K562 (cell line): Measurements from ENCODE around the gene NCKAP1. TPM values are rescaled to one million over a fixed set of nuclear protein-coding genes. Genes with fewer than 3 reads are reported as not detected.
A peak's percentile ranks its signal among the peaks of the same experiment; 100 is the strongest.

ENCODE experiments used
- AFF4 ChIP-seq: sonication (generic); formaldehyde crosslinking; IDR thresholded peaks from 2 replicates; pipeline ENCODE4 v1.8.0; 2023; ENCODE audit warnings: mild to moderate bottlenecking, missing genetic modification reagents
- ATF4 ChIP-seq: fragments of 450-650 bp; formaldehyde crosslinking; IDR thresholded peaks from 2 replicates; pipeline ENCODE4 v1.4.0; 2022; ENCODE audit warnings: mild to moderate bottlenecking, moderate library complexity
- DACH1 ChIP-seq: fragments of 450-650 bp; IDR thresholded peaks from 2 replicates; pipeline ENCODE4 v1.6.1; 2018; ENCODE audit not compliant: partially characterized antibody
- ELK1 ChIP-seq: sonication (generic); formaldehyde crosslinking; IDR thresholded peaks from 2 replicates; pipeline ENCODE4 v1.8.1; 2022; ENCODE audit warnings: missing genetic modification reagents
- FOXK2 ChIP-seq, 2 experiments: fragments of 450-650 bp; IDR thresholded peaks in 1 of 2; conservative IDR thresholded peaks in 1 of 2; 2 replicates each; pipeline ENCODE4 v1.6.1; 2016; ENCODE audit warnings: low read depth in 2 of 2, mild to moderate bottlenecking in 1 of 2
- FOXP4 ChIP-seq: sonication (generic); formaldehyde crosslinking; IDR thresholded peaks from 2 replicates; pipeline ENCODE4 v1.8.0; 2022; ENCODE audit warnings: mild to moderate bottlenecking, missing genetic modification reagents, borderline replicate concordance
- MED1 ChIP-seq: sonication (generic); formaldehyde crosslinking; IDR thresholded peaks from 2 replicates; pipeline ENCODE4 v1.8.1; 2023; ENCODE audit warnings: missing genetic modification reagents, borderline replicate concordance
- MEIS2 ChIP-seq: fragments of 450-650 bp; IDR thresholded peaks from 2 replicates; pipeline ENCODE4 v1.6.1; 2014; ENCODE audit warnings: mild to moderate bottlenecking; ENCODE audit not compliant: partially characterized antibody
- NCOA6 ChIP-seq: fragments of 450-650 bp; IDR thresholded peaks from 2 replicates; pipeline ENCODE4 v1.6.1; 2017; ENCODE audit warnings: mild to moderate bottlenecking
- NRF1 ChIP-seq, 2 experiments: fragments of 450-650 bp; IDR thresholded peaks in 1 of 2; conservative IDR thresholded peaks in 1 of 2; 2 replicates each; pipeline ENCODE4 v1.6.1; 2014; ENCODE audit warnings: mild to moderate bottlenecking in 2 of 2
- RBM25 ChIP-seq: fragments of 200-400 bp; formaldehyde crosslinking; IDR thresholded peaks from 2 replicates; pipeline ENCODE4 v1.6.1; 2018; ENCODE audit warnings: low read length, low read depth, moderate library complexity; ENCODE audit not compliant: severe bottlenecking
- SRSF7 ChIP-seq: fragments of 200-400 bp; formaldehyde crosslinking; optimal IDR thresholded peaks from 2 replicates; pipeline ENCODE3; 2017; ENCODE audit warnings: mild to moderate bottlenecking, low read depth, low read length
- STAT5A ChIP-seq: IDR thresholded peaks from 2 replicates; pipeline ENCODE4 v1.6.1; 2012; ENCODE audit warnings: low read length, inconsistent platforms, borderline replicate concordance
- ZBTB26 ChIP-seq: fragments of 450-650 bp; formaldehyde crosslinking; IDR thresholded peaks from 2 replicates; pipeline ENCODE4 v1.4.0; 2022; ENCODE audit warnings: missing genetic modification characterization
- ZC3H8 ChIP-seq: fragments of 450-650 bp; IDR thresholded peaks from 2 replicates; pipeline ENCODE4 v1.6.1; 2017
- ZNF165 ChIP-seq: fragments of 250-450 bp; sonication (Bioruptor Pico); IDR thresholded peaks from 2 replicates; pipeline ENCODE4 v1.4.0; 2020; ENCODE audit warnings: borderline replicate concordance
- ZNF324 ChIP-seq: fragments of 250-450 bp; sonication (Bioruptor Pico); IDR thresholded peaks from 2 replicates; pipeline ENCODE4 v1.4.0; 2020; ENCODE audit warnings: mild to moderate bottlenecking
- ZNF583 ChIP-seq: fragments of 250-450 bp; sonication (Bioruptor Pico); IDR thresholded peaks from 2 replicates; pipeline ENCODE4 v1.4.0; 2020
- ZNF778 ChIP-seq: fragments of 450-650 bp; formaldehyde crosslinking; IDR thresholded peaks from 2 replicates; pipeline ENCODE4 v1.4.0; 2020; ENCODE audit warnings: mild to moderate bottlenecking, moderate library complexity
- polyA plus RNA-seq, 8 experiments: library from polyadenylated mRNA; depleted of rRNA in 4 of 8; stranded (reverse) in 5 of 8; unstranded in 3 of 8; fragments of >200 nt; fragmentation: Nextera tagmentation in 2 of 8; fragmentation: Illumina TruSeq in 1 of 8; extraction: Ambion mirVana in 2 of 8; extraction: Trizol in 1 of 8; gene quantifications; 2 replicates each; pipeline versions ENCODE4 v1.2.1 to v1.2.3, GENCODE V29; 2011 to 2014; ENCODE audit warnings: inconsistent platforms in 1 of 8, missing spikeins in 1 of 8
- total RNA-seq, 7 experiments: library from RNA; depleted of rRNA in 6 of 7; stranded (reverse); fragments of >200 nt in 6 of 7; fragmentation: Illumina TruSeq in 2 of 7; extraction: Trizol in 2 of 7; gene quantifications; 2 replicates each; pipeline versions ENCODE4 v1.2.1 to v1.2.3, GENCODE V29; 2011 to 2021; ENCODE audit warnings: low replicate concordance in 1 of 7

NCKAP1 gene
- total and polyA plus RNA-seq, 9 of the 15 experiments (the other 6 are each of a cell fraction or from before 2014, with no cell fraction given), result 34.0 to 153 (median 88.7) TPM

GRCh38 chr2:183078464-183079138, 40.3 kb upstream of the NCKAP1 start, which contains the start of gene DUSP19 (continued):
- no peak for TF ChIP-seq ATF4
- no peak for TF ChIP-seq ZNF165
- no peak for TF ChIP-seq SRSF7
- no peak for TF ChIP-seq ZNF778 (CRISPR knock-in tag)
- TF ChIP-seq ELK1, result no peak
- peak; percentile 73; the same call in 1 of the 2 replicates for TF ChIP-seq AFF4 (CRISPR knock-in tag)
- no peak for TF ChIP-seq MED1 (CRISPR knock-in tag)
- 0 out of 2 replicates have a peak, but pooled peaks have one; percentile 64 for TF ChIP-seq FOXP4 (CRISPR knock-in tag)
- peak in 1 of 2 experiments; percentile 23; a peak in 1 of 4 replicates for TF ChIP-seq NRF1 (conservative IDR thresholded peaks at IDR 0.05 in 1 of 2, IDR thresholded peaks at IDR 0.05 in 1 of 2)
- TF ChIP-seq MEIS2, result peak; percentile 14
- no peak for TF ChIP-seq DACH1
- TF ChIP-seq FOXK2 (conservative IDR thresholded peaks at IDR 0.05 in 1 of 2, IDR thresholded peaks at IDR 0.05 in 1 of 2; ENCODE audit: low read depth in 2 of 2), result peak; percentile 73 to 76; a peak in 3 of 4 replicates
- peak; percentile 24; the same call in 1 of the 2 replicates for TF ChIP-seq STAT5A
- TF ChIP-seq NCOA6, result no peak; the same call in 1 of the 2 replicates
- TF ChIP-seq ZBTB26, result peak; percentile 8; the same call in 1 of the 2 replicates
- TF ChIP-seq ZNF324, result no peak
- no peak for TF ChIP-seq ZC3H8
- peak; percentile 96 for TF ChIP-seq RBM25
- TF ChIP-seq ZNF583 (CRISPR knock-in tag), result no peak
